Activated CD8-positive, alpha-beta memory T cell treated with anti-CD3 and anti-CD28 coated beads, Interleukin-2, amount 50 U/mL, for 4 hours (primary cell): ENCODE results near the gene TANGO2.

ENCODE experiments used
- DNase-seq: peaks from one replicate; pipeline ENCODE4 v3.0.0-alpha.2; 2020

Gene TANGO2

DNA sequence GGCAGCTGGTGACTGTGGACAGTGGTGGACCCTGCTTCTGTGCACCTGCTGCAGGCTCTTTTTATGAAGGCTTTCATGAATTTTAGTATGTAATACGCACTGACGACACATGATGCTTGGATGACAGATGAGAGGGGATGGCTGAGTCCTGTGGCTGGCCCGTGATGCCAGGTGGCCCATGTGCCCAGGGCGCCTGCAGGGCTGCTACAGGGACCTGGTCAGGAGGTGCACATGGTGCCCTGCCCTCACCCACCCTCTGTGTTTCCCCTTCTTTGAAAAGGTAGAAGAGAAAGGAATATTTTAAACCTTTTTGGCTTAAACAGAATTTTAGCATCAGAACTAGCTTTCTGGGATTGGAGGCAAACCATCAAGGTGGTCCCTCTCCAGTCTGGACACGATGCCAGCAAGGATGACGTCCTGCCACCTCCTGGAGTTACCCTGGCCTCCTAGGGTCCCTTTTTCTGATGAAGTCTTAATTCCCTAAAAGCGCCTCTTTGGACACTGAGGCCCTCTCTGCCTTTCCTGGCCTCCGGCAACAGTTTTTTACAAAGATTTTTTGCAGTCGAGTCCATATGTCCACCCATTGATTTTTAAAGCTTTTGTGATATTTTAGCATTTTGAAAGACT is 89.6 kb downstream of the TANGO2 start:
- no peak for DNase-seq

DNA sequence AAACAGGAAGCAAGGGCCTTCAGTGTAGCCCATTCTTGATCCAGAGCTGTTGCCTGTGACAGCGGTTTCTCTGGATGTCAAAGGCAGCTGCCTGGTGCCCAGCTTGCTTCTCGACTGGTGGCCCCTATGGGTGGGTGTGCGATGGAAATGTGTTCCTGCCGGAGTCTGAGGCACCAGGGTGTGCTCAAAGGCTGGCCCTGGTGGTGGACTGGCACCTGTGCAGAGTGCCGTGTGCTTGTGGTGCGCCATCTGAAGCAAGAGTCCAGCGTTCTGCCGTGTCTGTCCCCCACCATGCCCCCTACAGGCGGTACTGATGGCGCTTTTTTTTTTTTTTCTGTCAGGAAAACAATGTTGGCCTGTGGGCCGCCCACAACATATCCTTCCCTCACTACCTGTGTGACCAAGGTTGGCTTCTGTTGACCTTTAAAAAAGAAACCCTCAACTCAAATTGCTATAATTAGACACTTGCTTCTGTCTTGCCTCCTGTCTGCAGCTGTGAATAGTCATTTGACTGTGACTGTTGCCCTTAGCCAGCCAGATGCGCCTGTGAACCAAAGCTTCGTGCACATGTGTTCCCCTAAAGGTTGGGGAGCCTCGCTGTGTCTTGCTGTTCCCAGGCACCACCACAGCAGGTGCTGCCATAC is 90.3 kb downstream of the TANGO2 start:
- peak; percentile 49 for DNase-seq

DNA sequence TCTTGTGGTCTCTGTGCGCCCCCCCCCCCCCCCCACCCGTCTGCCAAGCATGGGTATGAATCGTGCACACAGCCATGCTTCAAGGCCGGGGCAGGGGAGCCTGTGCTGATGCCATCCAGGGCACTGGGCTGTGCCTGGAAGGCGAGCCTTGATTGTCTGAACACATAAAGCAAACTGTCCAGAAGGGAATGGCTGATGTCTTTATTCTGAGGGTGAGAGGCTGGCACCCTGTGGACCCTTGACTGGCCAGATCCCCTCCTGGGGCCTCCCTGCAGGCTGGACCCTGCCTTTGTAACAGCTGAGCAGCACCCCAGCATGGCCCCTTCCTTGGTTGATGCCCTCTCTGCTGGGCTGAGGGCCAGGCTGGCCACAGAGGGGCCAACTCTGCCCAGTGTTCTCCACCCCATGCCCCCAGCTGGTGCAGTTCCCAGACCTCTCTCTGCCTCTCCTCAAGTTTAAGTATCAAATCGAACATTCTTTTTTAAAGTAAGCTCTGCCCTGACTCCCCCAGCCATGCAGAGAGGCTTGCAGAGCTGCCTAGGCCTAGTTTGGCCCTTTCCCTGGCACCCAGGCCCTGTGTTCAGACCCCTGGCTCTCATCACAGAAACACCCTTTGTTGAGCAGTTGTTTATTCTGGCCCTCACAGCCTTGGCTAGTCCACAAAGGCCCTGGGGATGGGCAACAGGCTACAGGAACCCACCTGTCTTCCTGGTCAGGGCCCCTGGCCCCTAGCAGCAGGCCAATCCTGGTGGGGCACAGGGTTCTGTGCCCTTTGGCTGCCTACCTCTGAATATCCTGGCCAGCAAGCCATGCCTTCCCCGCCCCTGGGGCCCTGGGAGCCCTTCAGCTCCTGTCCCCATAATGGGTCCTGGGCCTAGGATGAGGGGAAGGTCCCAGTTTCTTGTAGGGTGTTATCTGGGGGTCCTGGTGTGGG is 91.0 kb downstream of the TANGO2 start:
- DNase-seq = no peak

DNA sequence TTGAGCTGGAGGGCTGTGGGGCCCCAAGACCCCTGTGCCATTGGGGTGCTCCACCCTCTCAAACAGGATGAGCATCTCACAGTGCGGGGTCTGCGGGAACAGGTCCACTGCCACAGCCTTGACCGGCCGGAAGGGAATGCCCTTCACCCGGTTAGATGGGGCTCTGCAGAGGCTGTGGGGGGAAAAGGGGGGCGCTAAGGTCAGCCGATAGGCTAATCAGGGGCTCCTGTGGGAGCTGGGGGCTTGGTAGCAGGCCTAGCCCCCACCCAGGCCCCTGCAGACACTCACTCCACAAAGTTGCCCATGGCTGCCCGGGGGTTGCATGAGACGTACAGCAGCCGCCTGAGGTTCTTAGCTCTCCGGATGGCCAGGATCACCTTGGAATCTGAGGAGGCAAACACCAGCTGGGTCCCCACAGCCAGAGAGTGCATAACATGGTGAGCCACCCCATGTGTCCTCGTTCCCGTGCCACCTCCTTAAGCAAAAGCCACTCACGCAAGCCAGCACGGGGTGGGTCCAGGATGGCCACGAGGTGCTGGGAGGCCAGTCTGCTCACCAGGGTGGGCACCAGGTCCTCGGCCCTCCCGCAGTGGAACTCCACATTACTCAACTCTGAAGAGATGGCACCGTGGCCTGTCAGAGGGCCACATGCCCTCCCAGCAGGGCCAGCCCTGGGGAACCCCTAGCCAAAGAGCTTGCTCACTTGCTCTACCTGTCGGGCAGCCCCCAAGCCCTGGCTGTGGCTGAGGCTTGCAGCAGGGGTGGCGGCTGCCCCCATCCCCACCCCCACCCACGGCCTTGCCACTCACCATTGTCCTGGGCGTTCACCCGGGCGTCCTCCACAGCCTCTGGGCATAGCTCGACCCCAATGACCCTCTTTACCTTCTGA is 92.0 kb downstream of the TANGO2 start:
- no peak for DNase-seq

DNA sequence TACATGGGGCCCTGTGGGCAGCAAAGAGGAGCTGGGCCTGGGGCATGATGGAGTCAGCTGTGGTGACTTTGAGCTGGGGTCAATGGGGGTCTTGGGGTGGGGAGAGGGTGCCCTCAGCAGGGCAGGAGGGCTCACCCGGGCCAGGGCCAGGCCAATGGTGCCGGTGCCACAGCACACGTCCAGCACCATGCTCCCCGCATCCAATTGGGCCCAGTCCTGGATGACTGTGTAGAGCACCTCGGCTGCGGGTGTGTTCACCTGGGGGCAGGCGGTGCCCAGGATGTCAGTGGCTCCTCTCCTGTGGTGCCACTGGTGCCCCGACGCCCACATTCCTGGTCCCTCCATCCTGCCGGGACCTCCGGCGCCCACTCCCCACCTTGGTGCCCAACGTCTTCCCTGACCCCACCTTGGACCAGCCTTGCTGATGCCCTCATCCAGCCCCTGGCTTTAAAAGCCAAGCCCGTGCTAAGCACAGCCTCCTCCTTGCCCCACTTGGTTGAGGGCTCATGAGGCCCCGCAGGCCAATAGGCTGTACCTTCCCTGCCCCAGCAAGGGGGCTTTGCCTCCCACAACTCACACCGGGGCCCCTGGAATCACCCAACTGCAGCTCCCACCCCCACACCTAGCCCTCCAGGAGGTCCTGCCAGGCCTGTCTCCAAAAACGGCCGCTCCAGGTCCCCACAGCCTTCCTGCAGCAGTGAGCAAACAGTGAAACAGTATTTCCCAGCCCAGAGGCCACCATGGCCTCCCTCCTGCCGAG is 92.8 kb downstream of the TANGO2 start:
- DNase-seq = no peak

DNA sequence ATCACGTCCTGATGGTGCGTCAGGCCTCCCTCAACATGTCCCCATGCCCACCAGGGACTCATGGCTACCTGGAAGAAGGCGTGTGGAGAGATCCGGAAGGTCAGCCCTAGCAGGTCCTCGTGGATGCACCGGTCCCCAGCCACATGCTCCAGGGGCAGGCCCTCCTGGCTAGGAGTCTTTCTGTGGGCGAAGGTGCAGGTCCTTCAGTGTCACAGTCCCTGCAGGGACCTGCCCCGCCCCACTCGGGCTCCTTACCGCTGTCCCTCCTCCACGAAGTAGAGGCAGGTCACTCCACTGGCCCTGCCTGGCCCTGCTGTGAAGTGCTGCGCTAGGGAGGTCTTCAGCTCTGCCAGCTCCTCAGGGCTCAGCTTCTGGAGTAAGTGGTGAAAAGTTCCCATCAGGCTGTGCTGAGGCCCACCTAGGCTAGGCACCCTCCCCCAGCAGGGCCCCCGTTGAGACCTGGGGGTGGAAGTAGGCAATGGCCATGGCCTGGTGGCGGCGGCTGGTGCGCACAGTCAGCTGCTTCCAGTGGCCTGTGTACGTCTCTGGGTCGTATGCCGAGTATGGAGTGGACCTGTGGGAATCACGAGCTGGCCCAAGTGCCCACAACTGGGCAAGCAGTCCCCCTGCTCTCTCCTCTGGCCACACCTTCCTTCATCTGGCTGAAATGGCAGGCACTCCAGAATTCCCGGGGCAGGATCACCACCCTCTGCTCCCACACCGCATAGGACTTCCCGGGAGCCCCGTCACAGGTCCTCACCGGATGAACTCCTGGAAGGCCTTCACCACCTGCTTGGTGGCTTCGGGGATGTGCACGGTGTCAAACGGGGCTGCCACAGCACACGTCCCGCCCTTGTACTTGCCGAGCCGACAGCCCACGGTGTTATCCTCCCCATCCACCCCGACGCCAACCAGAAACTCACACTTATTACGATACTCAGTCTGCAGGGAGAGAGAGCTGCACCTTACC is 93.9 kb downstream of the TANGO2 start:
- DNase-seq = no peak

DNA sequence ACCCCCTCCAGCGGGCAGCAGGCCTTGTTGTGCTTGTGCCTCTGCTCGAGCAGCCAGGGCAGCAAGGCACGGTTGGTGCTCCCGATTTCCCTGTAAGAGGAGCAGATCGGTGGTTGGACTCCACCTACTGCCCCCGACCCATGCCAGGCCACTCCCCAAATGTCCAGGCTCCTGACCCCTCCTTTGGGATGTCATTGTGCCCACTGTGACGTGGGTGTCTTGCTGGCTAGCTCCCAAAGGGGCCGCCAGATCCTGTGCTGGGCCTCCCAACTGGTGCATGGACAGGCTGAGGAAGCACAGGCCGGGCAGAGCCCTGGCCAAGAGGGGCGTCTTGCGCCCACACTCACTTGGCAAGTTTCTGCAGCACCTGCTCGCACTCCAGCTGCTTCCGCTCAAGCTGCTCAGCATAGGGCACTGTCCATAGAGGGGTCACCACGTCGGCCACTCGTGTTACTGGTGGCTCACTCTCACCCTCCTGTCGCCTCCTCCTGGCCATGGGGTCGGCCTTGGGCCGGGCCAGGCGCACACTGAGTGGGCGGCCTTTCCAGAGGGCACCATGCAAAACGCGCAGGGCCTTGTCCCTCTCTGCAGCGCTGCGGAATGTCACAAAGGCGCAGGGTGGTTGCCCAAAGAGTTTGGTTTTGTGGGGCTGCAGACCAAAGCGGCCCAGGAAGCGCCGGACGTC is 94.9 kb downstream of the TANGO2 start, which contains the start of gene RANBP1:
RANBP1 (plus strand) TSS at position 414 of the 685 bp plus-strand sequence; CDS start at position 495, 81 bp downstream.
- no peak for DNase-seq

DNA sequence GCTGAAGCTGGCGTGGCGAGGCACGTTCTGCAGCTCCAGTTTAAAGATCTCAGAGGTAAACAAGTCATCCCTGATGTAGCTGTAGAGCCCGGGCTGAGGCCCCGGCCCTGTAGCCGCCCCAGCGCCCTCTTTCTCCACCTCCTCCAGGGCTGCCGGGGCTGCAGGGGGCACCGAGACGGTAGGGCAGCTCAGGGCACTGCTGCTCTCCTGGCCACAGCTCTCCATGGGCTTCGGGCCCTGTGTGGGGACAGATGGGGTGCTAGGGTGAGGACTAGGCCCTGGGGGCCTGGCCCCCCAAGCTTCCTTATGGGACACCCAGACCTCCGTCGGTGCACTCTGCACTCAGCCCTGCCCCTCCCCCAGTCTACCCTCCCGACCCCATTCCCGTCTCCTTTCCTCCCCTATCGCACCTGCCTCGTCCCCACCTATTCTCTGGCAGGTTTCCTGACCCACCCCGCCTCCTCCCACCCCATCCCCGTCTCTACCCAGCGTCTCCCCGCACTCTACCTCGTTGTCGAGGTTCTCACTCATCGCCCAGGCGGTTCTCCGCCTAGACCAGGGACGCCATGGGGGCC is 95.6 kb downstream of the TANGO2 start:
- no peak for DNase-seq
